Activated CD8-positive, alpha-beta memory T cell treated with anti-CD3 and anti-CD28 coated beads, Interleukin-2, amount 50 U/mL, for 1 hour (primary cell): Measurements from ENCODE around the gene SEMA3C.

Experiments
- DNase-seq: peaks from one replicate; pipeline ENCODE4 v3.0.0-alpha.2; 2020; ENCODE audit errors: extremely low read depth

Gene SEMA3C

GRCh38 chr7:80775897-80776296 lies 143.0 kb downstream of the SEMA3C start:
- DNase-seq: no peak

GRCh38 chr7:80775482-80775881 lies 143.4 kb downstream of the SEMA3C start:
- DNase-seq: no peak

GRCh38 chr7:80774843-80775242 lies 144.0 kb downstream of the SEMA3C start:
- no peak for DNase-seq

- no peak for DNase-seq
These were observed 144.9 kb downstream of the SEMA3C start for GRCh38 chr7:80773787-80774508.

- no peak for DNase-seq
These were observed 146.4 kb downstream of the SEMA3C start for GRCh38 chr7:80772347-80772993.

GRCh38 chr7:80771523-80771922 lies 147.3 kb downstream of the SEMA3C start:
- no peak for DNase-seq

GRCh38 chr7:80770675-80771081 lies 148.2 kb downstream of the SEMA3C start:
- DNase-seq: no peak

GRCh38 chr7:80770061-80770460 lies 148.8 kb downstream of the SEMA3C start:
- no peak for DNase-seq

GRCh38 chr7:80768756-80769155 lies 150.1 kb downstream of the SEMA3C start:
- no peak for DNase-seq

- no peak for DNase-seq
These were observed 151.2 kb downstream of the SEMA3C start for GRCh38 chr7:80767654-80768053.

- no peak for DNase-seq
These were observed 152.1 kb downstream of the SEMA3C start for GRCh38 chr7:80766724-80767123.

- DNase-seq: no peak
These were observed 154.7 kb downstream of the SEMA3C start for GRCh38 chr7:80764132-80764531.

GRCh38 chr7:80763704-80764103 lies 155.1 kb downstream of the SEMA3C start:
- DNase-seq: no peak

- DNase-seq: no peak
These were observed 155.6 kb downstream of the SEMA3C start for GRCh38 chr7:80763289-80763688.

GRCh38 chr7:80760292-80760691 lies 158.6 kb downstream of the SEMA3C start:
- no peak for DNase-seq

- no peak for DNase-seq
These were observed 165.7 kb downstream of the SEMA3C start for GRCh38 chr7:80752954-80753690.

- no peak for DNase-seq
These were observed 169.6 kb downstream of the SEMA3C start for GRCh38 chr7:80749270-80749669.

GRCh38 chr7:80748363-80749042 lies 170.3 kb downstream of the SEMA3C start:
- DNase-seq: no peak

GRCh38 chr7:80740778-80741545 lies 177.9 kb downstream of the SEMA3C start:
- DNase-seq: no peak

- DNase-seq: no peak
These were observed 182.3 kb downstream of the SEMA3C start for GRCh38 chr7:80736371-80737125.

GRCh38 chr7:80735330-80735729 lies 183.5 kb downstream of the SEMA3C start:
- DNase-seq: no peak
